DND-41 (cell line): Measurements from ENCODE around the gene PCNT.

ENCODE experiments used
- ATAC-seq: fragments of 200-7000 bp; cut with Tn5 transposase; 3 replicates; pipeline ENCODE4 v1.9.1; 2021; ENCODE audit warnings: low read depth; ENCODE audit not compliant: insufficient read depth
- DNase-seq: peaks from one replicate; pipeline ENCODE4 v3.0.0-alpha.2; 2020
- H2AFZ ChIP-seq: 2 replicates; pipeline ENCODE4 v1.6.0; 2012; ENCODE audit warnings: low read depth, low read length
- H3K27ac ChIP-seq: 2 replicates; pipeline ENCODE4 v1.5.1; 2012; ENCODE audit warnings: low read length, inconsistent platforms
- H3K27me3 ChIP-seq: fragments of 200-600 bp; sonication (generic); 2 replicates; pipeline ENCODE4 v1.6.0; 2012; ENCODE audit warnings: low read length, mild to moderate bottlenecking, inconsistent platforms; ENCODE audit not compliant: insufficient read depth, poor library complexity
- H3K36me3 ChIP-seq: 2 replicates; pipeline ENCODE4 v1.5.1; 2012; ENCODE audit warnings: low read length, inconsistent platforms; ENCODE audit not compliant: insufficient read depth
- H3K4me1 ChIP-seq: 2 replicates; pipeline ENCODE4 v1.5.1; 2012; ENCODE audit warnings: mild to moderate bottlenecking, low read length; ENCODE audit not compliant: insufficient read depth
- H3K4me2 ChIP-seq: 2 replicates; pipeline ENCODE4 v1.6.0; 2012; ENCODE audit warnings: mild to moderate bottlenecking, moderate library complexity, low read length, inconsistent platforms; ENCODE audit not compliant: insufficient read depth
- H3K4me3 ChIP-seq, 2 experiments: fragments of 200-600 bp in 1 of 2; shearing (Covaris generic) in 1 of 2; 2 replicates each; pipeline ENCODE4 v1.5.1; 2012 to 2016; ENCODE audit warnings: inconsistent platforms in 2 of 2, low read length in 2 of 2, mild to moderate bottlenecking in 2 of 2, low read depth in 1 of 2, moderate library complexity in 1 of 2
- H3K79me2 ChIP-seq: 2 replicates; pipeline ENCODE4 v1.6.0; 2012; ENCODE audit warnings: low read length, inconsistent platforms; ENCODE audit not compliant: insufficient read depth
- H3K9ac ChIP-seq: 2 replicates; pipeline ENCODE4 v1.6.0; 2012; ENCODE audit warnings: low read depth, mild to moderate bottlenecking, inconsistent platforms, low read length, moderate library complexity
- H3K9me3 ChIP-seq: 2 replicates; pipeline ENCODE4 v1.5.1; 2012; ENCODE audit warnings: low read length, moderate library complexity, mild to moderate bottlenecking, inconsistent platforms; ENCODE audit not compliant: insufficient read depth, severe bottlenecking
- H4K20me1 ChIP-seq: 2 replicates; pipeline ENCODE4 v1.6.0; 2012; ENCODE audit warnings: low read length; ENCODE audit not compliant: insufficient read depth
- EZH2 ChIP-seq: IDR thresholded peaks from 3 replicates; pipeline ENCODE4 v1.6.1; 2012; ENCODE audit warnings: borderline replicate concordance, low read depth, mild to moderate bottlenecking, moderate library complexity, low read length, inconsistent platforms; ENCODE audit not compliant: severe bottlenecking
- TF ChIP-seq, protein P1 (sequence below): IDR thresholded peaks from 2 replicates; pipeline ENCODE4 v1.5.1; 2012; ENCODE audit warnings: borderline replicate concordance, low read length, moderate library complexity, mild to moderate bottlenecking; ENCODE audit not compliant: poor library complexity, severe bottlenecking; ENCODE audit errors: extremely low read depth

The PCNT gene

DNA sequence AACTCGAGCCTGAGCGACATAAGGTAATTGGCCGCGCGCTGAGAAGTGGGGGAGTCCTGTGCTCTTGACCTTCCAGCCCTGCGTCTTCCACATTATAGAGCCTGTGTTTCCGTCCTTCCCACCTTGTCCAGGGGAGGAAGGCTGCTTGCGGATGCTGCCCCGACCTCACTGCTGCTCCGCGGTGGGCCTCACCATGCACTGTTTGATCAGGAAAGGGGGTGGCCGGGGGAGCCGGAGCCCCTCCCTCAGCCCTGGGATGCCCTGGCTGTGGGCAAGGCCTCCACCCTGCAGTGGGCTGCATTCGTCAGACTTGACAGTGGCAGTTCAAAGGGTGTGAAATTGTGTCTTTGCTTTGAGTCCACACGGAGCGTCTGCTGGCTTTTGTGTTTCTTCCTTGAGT, 30.1 kb downstream of the PCNT start:
- ATAC-seq (no peak), DNase-seq (no peak)
- Histone ChIP-seq H4K20me1 (peaks cover 26% of the 10 kb centered on the region), H3K9ac (no peak overlapping the region), H2AFZ (no peak overlapping the region), H3K27me3 (no peaks in the 10 kb centered on the region), H3K79me2 (no peaks in the 10 kb centered on the region), H3K27ac (no peak overlapping the region), H3K4me2 (no peak overlapping the region), H3K36me3 (peaks cover 95% of the 10 kb centered on the region), H3K4me1 (no peaks in the 10 kb centered on the region), H3K9me3 (no peaks in the 10 kb centered on the region), H3K4me3 (no peak overlapping the region)
- TF ChIP-seq EZH2 = no peak
- TF ChIP-seq, protein P1, sequence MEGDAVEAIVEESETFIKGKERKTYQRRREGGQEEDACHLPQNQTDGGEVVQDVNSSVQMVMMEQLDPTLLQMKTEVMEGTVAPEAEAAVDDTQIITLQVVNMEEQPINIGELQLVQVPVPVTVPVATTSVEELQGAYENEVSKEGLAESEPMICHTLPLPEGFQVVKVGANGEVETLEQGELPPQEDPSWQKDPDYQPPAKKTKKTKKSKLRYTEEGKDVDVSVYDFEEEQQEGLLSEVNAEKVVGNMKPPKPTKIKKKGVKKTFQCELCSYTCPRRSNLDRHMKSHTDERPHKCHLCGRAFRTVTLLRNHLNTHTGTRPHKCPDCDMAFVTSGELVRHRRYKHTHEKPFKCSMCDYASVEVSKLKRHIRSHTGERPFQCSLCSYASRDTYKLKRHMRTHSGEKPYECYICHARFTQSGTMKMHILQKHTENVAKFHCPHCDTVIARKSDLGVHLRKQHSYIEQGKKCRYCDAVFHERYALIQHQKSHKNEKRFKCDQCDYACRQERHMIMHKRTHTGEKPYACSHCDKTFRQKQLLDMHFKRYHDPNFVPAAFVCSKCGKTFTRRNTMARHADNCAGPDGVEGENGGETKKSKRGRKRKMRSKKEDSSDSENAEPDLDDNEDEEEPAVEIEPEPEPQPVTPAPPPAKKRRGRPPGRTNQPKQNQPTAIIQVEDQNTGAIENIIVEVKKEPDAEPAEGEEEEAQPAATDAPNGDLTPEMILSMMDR = no peak

DNA sequence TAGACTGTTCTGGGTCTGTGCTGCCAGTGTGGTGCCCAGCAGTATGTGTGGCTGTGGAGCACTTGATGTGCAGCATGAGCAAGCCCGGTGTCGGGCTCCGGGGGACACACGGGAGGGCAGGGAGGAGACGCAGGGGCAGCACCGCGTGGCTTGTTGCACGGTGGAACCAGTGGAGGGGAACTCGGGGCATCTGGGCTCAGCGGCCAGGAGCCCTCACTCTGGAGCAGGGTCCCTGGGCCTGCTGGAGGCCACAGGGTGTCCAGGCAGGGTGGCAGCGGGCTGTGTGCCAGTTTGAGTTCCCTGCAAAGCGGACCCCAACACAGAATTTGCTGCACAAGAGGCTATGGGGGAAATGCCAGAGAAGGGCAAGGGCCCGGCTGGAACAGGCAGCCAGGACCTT, 30.6 kb downstream of the PCNT start:
- no peak overlapping the region for H3K4me3 ChIP-seq
- TF ChIP-seq EZH2 = no peak
- TF ChIP-seq, protein P1 = no peak
- no peak overlapping the region for H3K9ac ChIP-seq
- H3K79me2 ChIP-seq = no peaks in the 10 kb centered on the region
- no peak overlapping the region for H2AFZ ChIP-seq
- no peaks in the 10 kb centered on the region for H3K9me3 ChIP-seq
- peaks cover 26% of the 10 kb centered on the region for H4K20me1 ChIP-seq
- H3K27ac ChIP-seq = no peak overlapping the region
- DNase-seq = no peak
- no peak overlapping the region for H3K4me2 ChIP-seq
- peaks cover 91% of the 10 kb centered on the region for H3K36me3 ChIP-seq
- no peaks in the 10 kb centered on the region for H3K27me3 ChIP-seq
- no peaks in the 10 kb centered on the region for H3K4me1 ChIP-seq
- ATAC-seq = no peak

DNA sequence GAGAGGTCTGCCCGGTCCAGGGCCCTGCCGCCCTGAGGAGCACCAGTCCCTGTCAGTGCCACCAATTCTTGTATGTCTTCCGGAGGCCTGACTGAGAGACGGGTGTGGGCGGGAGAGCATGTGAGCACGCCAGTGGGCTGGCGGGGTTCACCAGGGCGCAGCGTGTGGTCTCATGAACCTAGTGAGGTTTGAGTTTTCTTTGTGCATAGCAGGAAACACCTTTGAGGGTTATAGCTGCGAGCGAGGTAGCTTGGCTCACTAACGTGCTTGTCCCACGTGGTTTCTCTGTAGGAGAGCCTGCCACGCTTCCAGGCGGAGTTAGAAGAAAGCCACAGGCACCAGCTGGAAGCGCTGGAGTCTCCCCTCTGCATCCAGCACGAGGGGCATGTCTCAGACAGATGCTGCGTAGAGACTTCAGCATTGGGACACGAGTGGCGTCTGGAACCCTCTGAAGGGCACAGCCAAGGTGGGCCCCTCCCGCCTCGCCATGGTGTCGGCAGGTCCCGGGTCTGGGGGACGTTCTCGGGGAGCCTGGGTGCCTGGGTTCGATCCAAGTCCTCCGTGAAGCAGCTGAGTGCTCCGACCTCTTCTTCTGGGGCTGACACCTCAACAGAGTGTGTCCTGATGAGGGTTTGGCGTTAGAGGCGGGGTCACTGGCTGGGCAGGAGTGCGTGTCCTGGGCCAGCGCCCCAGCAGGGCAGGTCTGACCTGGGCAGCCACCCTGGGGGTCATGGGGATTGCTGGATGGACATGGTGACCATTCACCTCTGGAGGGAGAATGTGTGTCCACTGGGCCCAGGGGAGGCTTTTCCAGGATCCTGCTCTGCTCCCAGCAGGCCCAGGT, 31.4 kb downstream of the PCNT start:
- H3K4me3 ChIP-seq = no peak overlapping the region
- H4K20me1 ChIP-seq = peaks cover 26% of the 10 kb centered on the region
- ATAC-seq (no peak), DNase-seq (no peak)
- H3K27ac ChIP-seq = no peak overlapping the region; the same call in 1 of the 2 replicates
- H3K9ac ChIP-seq = no peak overlapping the region
- H3K4me1 ChIP-seq = no peaks in the 10 kb centered on the region
- no peak overlapping the region for H2AFZ ChIP-seq
- no peak for TF ChIP-seq EZH2
- TF ChIP-seq, protein P1 = no peak
- H3K9me3 ChIP-seq = no peaks in the 10 kb centered on the region
- H3K36me3 ChIP-seq = peaks cover 87% of the 10 kb centered on the region
- H3K27me3 ChIP-seq = no peaks in the 10 kb centered on the region
- no peak overlapping the region for H3K4me2 ChIP-seq
- no peaks in the 10 kb centered on the region for H3K79me2 ChIP-seq

DNA sequence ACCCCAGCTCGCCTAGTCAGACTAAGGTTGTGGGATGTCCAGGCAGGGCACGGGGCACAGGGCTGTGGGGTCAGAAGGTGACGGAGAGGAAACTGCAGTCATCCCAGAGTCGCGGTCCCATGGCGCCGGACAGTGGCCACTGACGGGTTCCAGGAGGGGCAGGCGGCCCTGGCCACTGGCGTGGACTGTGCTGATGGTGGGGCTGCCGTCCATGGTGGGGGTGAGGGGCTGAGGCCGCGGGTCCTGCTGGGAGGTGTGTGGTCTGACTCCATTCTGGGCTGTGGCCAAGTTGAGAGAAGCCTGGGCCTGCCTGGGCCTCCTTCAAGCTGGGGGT, 32.0 kb downstream of the PCNT start:
- Histone ChIP-seq H3K36me3 (peaks cover 86% of the 10 kb centered on the region), H3K4me2 (no peak overlapping the region), H3K27me3 (no peaks in the 10 kb centered on the region), H4K20me1 (peaks cover 26% of the 10 kb centered on the region), H3K9ac (no peak overlapping the region), H3K9me3 (no peaks in the 10 kb centered on the region), H3K79me2 (no peaks in the 10 kb centered on the region), H3K4me1 (no peaks in the 10 kb centered on the region), H2AFZ (no peak overlapping the region), H3K4me3 (no peak overlapping the region), H3K27ac (no peak overlapping the region)
- TF ChIP-seq, protein P1 = no peak
- TF ChIP-seq EZH2 = no peak
- ATAC-seq = no peak
- DNase-seq = no peak
